Adrenal gland (tissue), 5 donors: ENCODE measurements around the gene COL18A1.

Source experiments
- CTCF ChIP-seq, 6 experiments: fragments of 450-650 bp in 4 of 6; fragments of 200-600 bp in 2 of 6; sonication (generic) in 1 of 6; IDR thresholded peaks; 1 replicate in 5 of 6; 2 replicates in 1 of 6; pipeline versions ENCODE4 v1.5.1 to v1.8.0; 2016 to 2021; ENCODE audit warnings: antibody characterized with exemption in 6 of 6, mild to moderate bottlenecking in 2 of 6, moderate library complexity in 1 of 6
- POLR2A ChIP-seq, 2 donors: fragments of 450-650 bp; IDR thresholded peaks; one replicate each; pipeline ENCODE4 v1.6.1; 2017; ENCODE audit warnings: antibody characterized with exemption in 2 of 2, mild to moderate bottlenecking in 2 of 2, moderate library complexity in 1 of 2
- donor health status: DM: no; HTN: no; CAD: no.

- TF ChIP-seq CTCF (IDR thresholded peaks at IDR 0.05) = no peak
- no peak for TF ChIP-seq POLR2A (IDR thresholded peaks at IDR 0.05)
Observed at GRCh38 chr21:45502006-45502345, 97.0 kb downstream of the COL18A1 start.
